Esophagus muscularis mucosa (tissue), 4 donors: ENCODE results near the gene USP22. TPM values are rescaled to one million over a fixed set of nuclear protein-coding genes. Genes with fewer than 3 reads are reported as not detected.

Experiments used
- DNase-seq: peaks from one replicate; pipeline ENCODE4 v3.0.0-alpha.2; 2017; ENCODE audit errors: extremely low spot score
- H3K27ac ChIP-seq, 4 donors: fragments of 200-600 bp; sonication (generic); replicated peaks in 1 of 4; 1 replicate in 3 of 4; 2 replicates in 1 of 4; pipeline ENCODE4 v1.5.1; 2016 to 2019; ENCODE audit warnings: mild to moderate bottlenecking in 1 of 4
- H3K27me3 ChIP-seq, 4 donors: fragments of 200-600 bp; sonication (generic); one replicate each; pipeline versions ENCODE4 v1.5.1 to v1.6.0; 2016 to 2019
- H3K36me3 ChIP-seq, 4 donors: fragments of 200-600 bp; sonication (generic); one replicate each; pipeline ENCODE4 v1.5.1; 2016 to 2019
- H3K4me1 ChIP-seq, 4 donors: fragments of 200-600 bp; sonication (generic); one replicate each; pipeline ENCODE4 v1.5.1; 2016 to 2019
- H3K4me3 ChIP-seq, 4 donors: fragments of 200-600 bp; sonication (generic); 1 replicate in 2 of 4; 2 replicates in 2 of 4; pipeline ENCODE4 v1.5.1; 2016 to 2019; ENCODE audit warnings: mild to moderate bottlenecking in 4 of 4, moderate library complexity in 1 of 4
- H3K9me3 ChIP-seq, 4 donors: fragments of 200-600 bp; sonication (generic); 1 replicate in 3 of 4; 2 replicates in 1 of 4; pipeline ENCODE4 v1.5.1; 2016 to 2019
- EP300 ChIP-seq: sonication (generic); formaldehyde crosslinking; IDR thresholded peaks from one replicate; pipeline ENCODE4 v1.6.1; 2017; ENCODE audit warnings: antibody characterized with exemption
- POLR2A ChIP-seq: fragments of 450-650 bp; IDR thresholded peaks from one replicate; pipeline ENCODE4 v1.6.1; 2017; ENCODE audit warnings: antibody characterized with exemption, moderate library complexity, mild to moderate bottlenecking, low read depth
- POLR2AphosphoS5 ChIP-seq, 2 donors: sonication (generic); formaldehyde crosslinking; IDR thresholded peaks; one replicate each; pipeline ENCODE4 v1.6.1; 2017; ENCODE audit warnings: antibody characterized with exemption in 2 of 2
- WGBS: methylation state at CpG from one replicate; pipeline ENCODE4 v1.1.5; 2018; 5-methylcytosine and 5-hydroxymethylcytosine counted together
- intact Hi-C: fragments of 100-400 bp; cut with DNase I; formaldehyde crosslinking; loops from one replicate; pipeline ENCODE4 v1.15.1; 2023
- total RNA-seq, 4 donors: library from RNA; depleted of rRNA; stranded (reverse); fragments of >200 nt; gene quantifications; one replicate each; pipeline versions ENCODE4 v1.1.0 to v1.2.1, GENCODE V29; 2016
- TF ChIP-seq, protein P1 (sequence below), 3 experiments: fragments of 200-600 bp in 2 of 3; fragments of 450-650 bp in 1 of 3; sonication (generic) in 2 of 3; IDR thresholded peaks; one replicate each; pipeline ENCODE4 v1.5.1; 2017 to 2019; ENCODE audit warnings: antibody characterized with exemption in 3 of 3, mild to moderate bottlenecking in 2 of 3, moderate library complexity in 1 of 3

Gene USP22
- total RNA-seq, 4 donors from 2014 or later = 78.5 to 135 (median 112) TPM

DNA sequence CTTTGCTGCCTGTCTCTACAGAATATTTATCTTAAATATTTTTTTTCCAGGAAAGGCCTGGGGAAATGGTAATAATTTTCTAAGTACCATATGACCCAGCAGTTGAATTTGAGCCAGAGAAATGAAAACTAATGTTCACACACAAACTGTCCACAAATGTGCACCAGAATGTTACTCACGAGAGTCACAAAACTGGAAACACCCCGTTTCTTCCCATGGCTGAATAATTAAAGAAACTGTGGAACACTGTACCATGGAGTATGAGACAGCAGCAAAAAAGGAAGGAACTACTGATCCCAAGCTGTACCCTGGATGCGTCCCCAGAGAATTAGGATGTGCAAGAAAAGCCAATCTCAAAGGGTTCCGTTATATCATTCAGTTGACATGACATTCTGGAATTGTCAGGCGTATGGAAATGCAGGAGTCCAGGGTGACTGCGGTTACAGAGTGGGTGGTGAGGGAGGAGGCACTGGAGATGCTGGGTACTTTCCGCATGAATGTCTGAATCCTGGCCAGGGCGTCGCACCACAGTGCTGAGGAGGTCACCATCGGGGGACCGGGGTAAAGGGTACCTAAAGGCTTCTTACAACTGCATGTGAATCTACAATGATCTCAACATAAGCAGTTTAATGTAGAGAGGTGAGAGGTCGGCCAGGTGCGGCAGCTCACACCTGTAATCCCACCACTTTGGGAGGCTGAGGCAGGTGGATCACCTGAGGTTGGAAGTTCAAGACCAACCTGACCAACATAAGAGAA, 34.5 kb downstream of the USP22 start:
- peak overlapping the region in 1 of 4 donors; percentile 53 for H3K27ac ChIP-seq

DNA sequence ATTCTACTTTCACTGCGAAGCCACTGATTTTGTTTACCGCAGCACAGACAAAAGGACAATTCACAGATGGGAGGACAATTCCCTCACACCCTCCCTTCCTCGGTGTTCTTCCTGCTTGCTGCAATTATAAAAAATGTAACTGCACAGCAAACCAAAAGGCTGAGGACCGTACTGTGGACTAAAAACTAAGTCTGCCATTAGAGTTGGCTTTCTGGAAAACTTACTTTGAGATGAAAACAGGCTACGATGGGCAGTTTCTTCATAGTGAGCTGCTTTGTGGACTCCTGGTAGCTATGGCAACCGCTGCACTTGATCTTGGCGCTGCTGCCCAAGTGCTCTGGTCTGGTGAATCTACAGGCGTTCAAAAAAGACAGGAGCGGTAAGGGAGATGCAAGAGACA, 35.2 kb downstream of the USP22 start:
- WGBS = 89% methylated on average over 9 of the region's 9 CpGs
- Histone ChIP-seq H3K36me3 (peaks cover 89 to 100% (median 100%) of the 10 kb centered on the region in 4 donors), H3K4me1 (peaks cover 3 to 53% (median 19%) of the 10 kb centered on the region in 4 donors), H3K27ac (peak overlapping the region in 3 of 4 donors; percentile 9 to 53 (median 29)), H3K27me3 (no peaks in the 10 kb centered on the region), H3K4me3 (no peak overlapping the region), H3K9me3 (no peaks in the 10 kb centered on the region)
- DNase-seq = no peak
- intact Hi-C loops = no loop called here
- no peak for TF ChIP-seq POLR2AphosphoS5 (IDR thresholded peaks at IDR 0.05)
- no peak for TF ChIP-seq EP300
- TF ChIP-seq, protein P1, sequence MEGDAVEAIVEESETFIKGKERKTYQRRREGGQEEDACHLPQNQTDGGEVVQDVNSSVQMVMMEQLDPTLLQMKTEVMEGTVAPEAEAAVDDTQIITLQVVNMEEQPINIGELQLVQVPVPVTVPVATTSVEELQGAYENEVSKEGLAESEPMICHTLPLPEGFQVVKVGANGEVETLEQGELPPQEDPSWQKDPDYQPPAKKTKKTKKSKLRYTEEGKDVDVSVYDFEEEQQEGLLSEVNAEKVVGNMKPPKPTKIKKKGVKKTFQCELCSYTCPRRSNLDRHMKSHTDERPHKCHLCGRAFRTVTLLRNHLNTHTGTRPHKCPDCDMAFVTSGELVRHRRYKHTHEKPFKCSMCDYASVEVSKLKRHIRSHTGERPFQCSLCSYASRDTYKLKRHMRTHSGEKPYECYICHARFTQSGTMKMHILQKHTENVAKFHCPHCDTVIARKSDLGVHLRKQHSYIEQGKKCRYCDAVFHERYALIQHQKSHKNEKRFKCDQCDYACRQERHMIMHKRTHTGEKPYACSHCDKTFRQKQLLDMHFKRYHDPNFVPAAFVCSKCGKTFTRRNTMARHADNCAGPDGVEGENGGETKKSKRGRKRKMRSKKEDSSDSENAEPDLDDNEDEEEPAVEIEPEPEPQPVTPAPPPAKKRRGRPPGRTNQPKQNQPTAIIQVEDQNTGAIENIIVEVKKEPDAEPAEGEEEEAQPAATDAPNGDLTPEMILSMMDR (IDR thresholded peaks at IDR 0.05) = no peak
- TF ChIP-seq POLR2A = no peak

More for the DNA sequence above, 34.5 kb downstream of the USP22 start:
- TF ChIP-seq, protein P1 (IDR thresholded peaks at IDR 0.05) = no peak
- no peak for TF ChIP-seq POLR2A
- TF ChIP-seq EP300 = no peak
- H3K9me3 ChIP-seq = no peaks in the 10 kb centered on the region
- H3K27me3 ChIP-seq = no peaks in the 10 kb centered on the region
- intact Hi-C loops = no loop called here
- DNase-seq = no peak
- WGBS = 77% methylated on average over 13 of the region's 13 CpGs
- H3K36me3 ChIP-seq = peaks cover 85 to 100% (median 99%) of the 10 kb centered on the region in 4 donors
- no peak overlapping the region for H3K4me3 ChIP-seq
- H3K4me1 ChIP-seq = peaks cover 10 to 56% (median 24%) of the 10 kb centered on the region in 4 donors

DNA sequence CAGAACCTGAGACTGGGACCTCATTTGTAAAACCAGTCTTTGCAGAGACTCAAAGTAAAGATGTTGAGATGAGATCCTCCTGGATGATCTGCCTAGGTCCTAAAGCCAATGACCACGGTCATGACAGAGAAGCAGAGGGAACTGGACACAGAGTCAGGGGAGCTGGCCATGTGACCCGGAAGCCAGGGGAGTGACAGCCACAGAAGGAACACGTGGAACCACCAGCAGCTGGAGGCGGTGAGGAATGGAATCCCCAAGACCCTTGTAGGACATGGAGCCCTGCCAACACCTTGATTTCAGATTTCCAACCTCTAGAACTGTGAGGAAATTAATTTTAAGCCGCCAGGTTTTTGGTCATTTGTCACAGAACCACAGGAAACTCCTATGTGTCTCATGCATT, 37.0 kb downstream of the USP22 start:
- peaks cover 84 to 99% (median 93%) of the 10 kb centered on the region in 4 donors for H3K36me3 ChIP-seq
- intact Hi-C loops = no loop called here

DNA sequence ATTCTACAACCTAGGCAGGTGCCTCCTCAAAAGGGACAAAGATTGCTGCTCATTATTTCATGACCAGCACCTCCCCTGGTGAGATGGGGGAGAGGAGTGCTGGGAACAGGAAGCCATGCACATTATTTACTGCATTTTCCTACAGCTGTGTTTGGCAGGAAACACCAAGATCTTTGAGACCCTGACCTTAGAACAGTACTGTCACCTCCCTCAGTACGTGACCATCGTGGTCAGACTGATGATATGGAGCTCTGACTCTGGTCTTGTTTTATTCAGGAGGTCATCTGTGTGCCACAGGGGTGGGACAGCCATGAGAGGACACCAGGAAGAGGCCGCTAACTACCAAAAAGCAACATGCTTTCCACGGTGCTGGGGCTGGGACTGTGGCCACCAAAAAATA, 37.4 kb downstream of the USP22 start:
- peaks cover 80 to 98% (median 91%) of the 10 kb centered on the region in 4 donors for H3K36me3 ChIP-seq
- 64% methylated on average over 4 of the region's 4 CpGs for WGBS

More for the DNA sequence above, 37.0 kb downstream of the USP22 start:
- TF ChIP-seq EP300 (no peak), POLR2AphosphoS5 (IDR thresholded peaks at IDR 0.05) (no peak), POLR2A (no peak)
- TF ChIP-seq, protein P1 (IDR thresholded peaks at IDR 0.05) = no peak
- no peak overlapping the region for H3K4me3 ChIP-seq
- peaks cover 14 to 55% (median 27%) of the 10 kb centered on the region in 4 donors for H3K4me1 ChIP-seq
- peak overlapping the region in 3 of 4 donors; percentile 3 to 22 (median 17) for H3K27ac ChIP-seq
- 76% methylated on average over 4 of the region's 5 CpGs for WGBS
- DNase-seq = no peak
- no peaks in the 10 kb centered on the region for H3K9me3 ChIP-seq
- H3K27me3 ChIP-seq = no peaks in the 10 kb centered on the region

DNA sequence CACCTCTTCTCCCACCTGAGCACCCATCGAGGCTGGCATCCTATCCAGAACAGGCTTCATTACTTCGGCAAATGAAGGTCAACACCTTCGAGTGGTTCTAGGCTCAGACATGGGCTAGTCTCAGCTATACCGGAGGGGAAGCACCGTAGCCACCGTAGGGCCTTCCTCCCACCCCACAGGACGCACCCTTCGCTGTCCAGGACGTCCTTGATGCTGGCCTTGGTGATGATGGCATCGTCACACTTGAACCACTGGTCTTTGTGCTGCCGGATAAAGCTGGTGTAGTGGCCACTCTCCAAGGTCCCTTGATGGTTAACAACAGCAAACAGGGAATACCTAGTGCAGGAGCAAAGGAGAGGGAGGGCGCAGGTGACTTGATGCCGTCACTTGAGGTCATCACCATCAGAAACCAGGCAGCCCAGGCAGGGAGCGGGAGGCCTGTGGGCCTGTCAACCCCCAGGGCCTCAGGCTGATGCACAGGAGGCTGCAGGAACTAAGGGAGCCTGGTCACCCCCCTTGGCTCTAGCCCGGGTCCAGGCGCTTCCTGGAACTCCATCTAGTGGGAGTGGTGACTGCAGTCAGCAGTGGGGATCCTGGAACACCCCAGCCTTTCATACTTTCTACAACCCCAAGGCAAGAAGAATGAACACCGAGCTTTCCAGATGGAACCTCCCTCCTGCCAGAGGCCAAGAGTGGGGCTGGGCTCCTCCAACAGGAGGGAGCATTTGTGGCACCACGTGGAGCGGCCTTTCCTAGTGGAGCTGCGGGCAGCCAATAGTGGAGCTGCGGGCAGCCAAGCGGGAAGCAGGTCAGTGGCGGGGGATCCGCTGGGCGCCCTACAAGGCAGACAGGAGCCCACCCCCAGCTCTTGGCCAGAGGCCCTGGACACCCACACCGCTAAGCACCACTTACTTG, 38.5 kb downstream of the USP22 start:
- no peak for DNase-seq
- H3K27me3 ChIP-seq = no peaks in the 10 kb centered on the region
- no peaks in the 10 kb centered on the region for H3K9me3 ChIP-seq
- 75% methylated on average over 20 of the region's 26 CpGs for WGBS
- no peak overlapping the region for H3K4me3 ChIP-seq
- peaks cover 27 to 66% (median 42%) of the 10 kb centered on the region in 4 donors for H3K4me1 ChIP-seq
- TF ChIP-seq EP300 = no peak
- peaks cover 69 to 98% (median 88%) of the 10 kb centered on the region in 4 donors for H3K36me3 ChIP-seq
- intact Hi-C loops = no loop called here
- peak overlapping the region in 2 of 4 donors; percentile 5 to 22 for H3K27ac ChIP-seq

More for the DNA sequence above, 37.4 kb downstream of the USP22 start:
- H3K4me1 ChIP-seq = peaks cover 19 to 55% (median 31%) of the 10 kb centered on the region in 4 donors
- no peaks in the 10 kb centered on the region for H3K9me3 ChIP-seq
- intact Hi-C loops = no loop called here
- peak overlapping the region in 3 of 4 donors; percentile 5 to 22 (median 17) for H3K27ac ChIP-seq
- DNase-seq = no peak
- no peaks in the 10 kb centered on the region for H3K27me3 ChIP-seq
- no peak overlapping the region for H3K4me3 ChIP-seq
- no peak for TF ChIP-seq POLR2AphosphoS5 (IDR thresholded peaks at IDR 0.05)
- no peak for TF ChIP-seq EP300
